ENCODE results near the gene DKC1. TPM values are rescaled to one million over a fixed set of nuclear protein-coding genes. Genes with fewer than 3 reads are reported as not detected.

Gene DKC1
- total RNA-seq, 1 experiment from 2014 or later, result 160 TPM

- Histone ChIP-seq H4K5ac (ENCODE audit: insufficient read length, low read depth, low read length) (no peak overlapping the region), H3K23me2 (ENCODE audit: insufficient read length, low read depth, low read length, poor library complexity, severe bottlenecking) (no peaks in the 10 kb centered on the region), H2BK15ac (ENCODE audit: low read depth, low read length) (no peak overlapping the region), H4K20me1 (ENCODE audit: control insufficient read depth, insufficient read depth, insufficient read length) (no peaks in the 10 kb centered on the region), H3K27ac (ENCODE audit: insufficient read length, low read depth, low read length) (no peak overlapping the region), H3K4ac (ENCODE audit: low read depth, low read length) (no peak overlapping the region), H2BK5ac (ENCODE audit: insufficient read length, low read length) (no peak overlapping the region), H3K9ac (ENCODE audit: extremely low read depth, insufficient read length, low read length) (no peak overlapping the region), H3K18ac (ENCODE audit: insufficient read length, low read depth, low read length) (no peak overlapping the region), H3K79me2 (ENCODE audit: insufficient read depth, low read length) (no peaks in the 10 kb centered on the region), H2BK120ac (ENCODE audit: low read depth, low read length, poor library complexity, severe bottlenecking) (no peak overlapping the region), H4K8ac (replicated peaks; ENCODE audit: insufficient read length, low read depth, low read length) (no peak overlapping the region), H3K14ac (ENCODE audit: insufficient read depth, low read length) (no peak overlapping the region), H3T11ph (ENCODE audit: low read length) (no peak overlapping the region), H3K9me3 (ENCODE audit: control insufficient read depth, low read depth, low read length) (peaks cover 66% of the 10 kb centered on the region), H2BK12ac (ENCODE audit: insufficient read length, low read depth, low read length) (no peak overlapping the region), H2AK5ac (ENCODE audit: insufficient read length, low read length) (no peak overlapping the region), H4K91ac (ENCODE audit: insufficient read length, low read depth, low read length) (no peak overlapping the region), H3K4me2 (ENCODE audit: insufficient read depth, insufficient read length, low read length) (no peak overlapping the region), H3K23ac (ENCODE audit: insufficient read length, low read depth, low read length) (no peak overlapping the region), H3K56ac (ENCODE audit: insufficient read length, low read depth, low read length) (no peak overlapping the region), H3K79me1 (ENCODE audit: insufficient read depth, low read depth, low read length, poor library complexity, severe bottlenecking) (no peaks in the 10 kb centered on the region), H3K27me3 (ENCODE audit: insufficient read depth, low read length) (no peaks in the 10 kb centered on the region), H3K4me1 (ENCODE audit: insufficient read depth, low read length) (peaks cover 2% of the 10 kb centered on the region; the same call in 1 of the 2 replicates), H2BK20ac (ENCODE audit: low read depth, low read length, poor library complexity, severe bottlenecking) (no peak overlapping the region), H2AFZ (ENCODE audit: low read length) (no peak overlapping the region)
- no peak for DNase-seq
- H3K27me3 Mint-ChIP-seq (ENCODE audit: low read depth), result no peaks in the 10 kb centered on the region
- WGBS (ENCODE audit: extremely low coverage, insufficient read length, low lambda C conversion rate), result no CpG with 5 or more reads among the region's 7 CpGs
- no peak overlapping the region for H3K4me3 Mint-ChIP-seq
- TF ChIP-seq, protein P1, sequence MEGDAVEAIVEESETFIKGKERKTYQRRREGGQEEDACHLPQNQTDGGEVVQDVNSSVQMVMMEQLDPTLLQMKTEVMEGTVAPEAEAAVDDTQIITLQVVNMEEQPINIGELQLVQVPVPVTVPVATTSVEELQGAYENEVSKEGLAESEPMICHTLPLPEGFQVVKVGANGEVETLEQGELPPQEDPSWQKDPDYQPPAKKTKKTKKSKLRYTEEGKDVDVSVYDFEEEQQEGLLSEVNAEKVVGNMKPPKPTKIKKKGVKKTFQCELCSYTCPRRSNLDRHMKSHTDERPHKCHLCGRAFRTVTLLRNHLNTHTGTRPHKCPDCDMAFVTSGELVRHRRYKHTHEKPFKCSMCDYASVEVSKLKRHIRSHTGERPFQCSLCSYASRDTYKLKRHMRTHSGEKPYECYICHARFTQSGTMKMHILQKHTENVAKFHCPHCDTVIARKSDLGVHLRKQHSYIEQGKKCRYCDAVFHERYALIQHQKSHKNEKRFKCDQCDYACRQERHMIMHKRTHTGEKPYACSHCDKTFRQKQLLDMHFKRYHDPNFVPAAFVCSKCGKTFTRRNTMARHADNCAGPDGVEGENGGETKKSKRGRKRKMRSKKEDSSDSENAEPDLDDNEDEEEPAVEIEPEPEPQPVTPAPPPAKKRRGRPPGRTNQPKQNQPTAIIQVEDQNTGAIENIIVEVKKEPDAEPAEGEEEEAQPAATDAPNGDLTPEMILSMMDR (conservative IDR thresholded peaks at IDR 0.05), result no peak
- peaks cover 76 to 83% of the 10 kb centered on the region in 2 experiments for H3K9me3 Mint-ChIP-seq
- peaks cover 0 to 2% (median under 1%) of the 10 kb centered on the region in 3 experiments; a peak in 4 of 7 replicates for H3K36me3 Mint-ChIP-seq (ENCODE audit: insufficient read depth in 1 of 3, low read depth in 3 of 3)
- peaks cover 3 to 6% of the 10 kb centered on the region in 2 experiments; a peak in 2 of 4 replicates for H3K4me1 Mint-ChIP-seq
- no peak overlapping the region; a peak in 1 of 7 replicates for H3K27ac Mint-ChIP-seq
Observed at GRCh38 chrX:154728431-154729190, 34.1 kb upstream of the DKC1 start.

Data from H9 (cell line).